ENCODE data around the gene PIK3R1. TPM values are rescaled to one million over a fixed set of nuclear protein-coding genes. Genes with fewer than 3 reads are reported as not detected.

Gene PIK3R1
- total and polyA plus RNA-seq, 2 of the 4 experiments (the other 2 are of a cell fraction), result 2.4 to 9.3 TPM

- TF ChIP-seq ELK1 (IDR thresholded peaks at IDR 0.05; ENCODE audit: borderline replicate concordance, low read depth, low read length) (no peak), RCOR1 (IDR thresholded peaks at IDR 0.05; ENCODE audit: insufficient replicate concordance, low read length) (no peak), FOS (IDR thresholded peaks at IDR 0.05; ENCODE audit: low read depth, low read length) (no peak)
Measured at GRCh38 chr5:68214482-68215207, 911 bp upstream of the PIK3R1 start (continued).
